Stimulated activated naive CD8-positive, alpha-beta T cell treated with anti-CD3 and anti-CD28 coated beads, Interleukin-15, Interleukin-2, amounts not matched to agents 100 U/mL and 50 U/mL, for 24 hours (primary cell): ENCODE results near the gene RSU1.

Source experiments
- ATAC-seq: fragments of 150-1000 bp; cut with Tn5 transposase; one replicate; pipeline ENCODE4 v1.10.0; 2021
- DNase-seq: peaks from one replicate; pipeline ENCODE4 v3.0.0; 2021

Gene RSU1

DNA sequence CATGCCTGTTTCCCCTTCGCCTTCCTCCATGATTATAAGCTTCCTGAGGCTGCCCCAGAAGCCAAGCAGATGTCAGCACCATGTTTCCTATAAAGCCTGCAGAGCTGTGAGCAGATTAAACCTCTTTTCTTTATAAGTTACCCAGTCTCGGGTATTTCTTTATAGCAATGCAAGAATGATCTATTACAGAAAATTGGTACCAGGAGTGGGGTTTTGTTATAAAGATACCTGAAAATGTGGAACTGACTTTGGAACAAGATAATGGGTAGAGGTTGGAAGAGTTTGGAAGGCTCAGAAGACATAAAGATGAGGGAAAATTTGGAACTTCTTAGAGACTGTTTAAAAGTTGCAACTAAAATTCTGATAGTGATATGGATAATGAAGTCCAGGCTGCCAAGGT, 4.8 kb upstream of the RSU1 start:
- DNase-seq, result no peak
- no peak for ATAC-seq

DNA sequence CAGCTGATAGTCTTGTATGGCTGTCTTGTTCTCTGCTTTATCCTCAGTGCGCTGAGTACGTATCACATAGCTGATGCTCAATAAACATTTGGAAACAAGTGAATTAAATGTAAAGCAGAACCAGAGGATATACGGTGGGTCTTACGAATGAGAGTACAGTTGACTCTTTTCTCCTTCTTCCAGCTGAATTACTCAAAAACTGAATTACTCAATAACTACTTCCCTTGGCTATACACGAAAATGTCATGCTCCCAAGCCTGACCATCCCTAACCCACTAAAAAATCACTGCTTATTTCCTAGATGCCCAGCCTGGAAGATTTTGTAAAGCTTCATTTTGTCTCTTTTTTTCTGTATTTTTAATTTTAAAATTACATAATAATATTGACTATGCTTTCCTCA, 3.2 kb upstream of the RSU1 start:
- ATAC-seq (no peak), DNase-seq (no peak)

GRCh38 chr10:16820018-16820417, 2.8 kb upstream of the RSU1 start:
- DNase-seq (no peak), ATAC-seq (no peak)

DNA sequence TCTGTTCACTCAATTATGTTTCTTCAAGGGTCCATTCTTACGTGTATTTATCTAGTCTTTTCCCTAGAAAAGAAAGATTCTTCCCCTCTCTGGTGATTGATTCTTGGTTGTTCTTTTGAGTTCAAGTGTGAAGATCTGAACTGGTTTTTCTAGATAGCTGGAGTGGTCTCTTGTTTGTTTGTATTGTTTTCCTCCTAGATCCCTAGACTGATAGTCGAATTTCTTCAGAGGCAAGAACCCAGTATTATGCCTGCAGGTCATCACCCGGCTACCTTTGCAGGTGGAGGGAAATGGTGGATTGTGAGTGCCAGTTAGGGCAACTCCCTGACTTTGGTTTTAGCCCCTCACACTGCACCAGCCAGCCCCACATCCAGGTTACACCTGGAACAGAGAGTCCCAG, 2.2 kb upstream of the RSU1 start:
- ATAC-seq (no peak), DNase-seq (no peak)

DNA sequence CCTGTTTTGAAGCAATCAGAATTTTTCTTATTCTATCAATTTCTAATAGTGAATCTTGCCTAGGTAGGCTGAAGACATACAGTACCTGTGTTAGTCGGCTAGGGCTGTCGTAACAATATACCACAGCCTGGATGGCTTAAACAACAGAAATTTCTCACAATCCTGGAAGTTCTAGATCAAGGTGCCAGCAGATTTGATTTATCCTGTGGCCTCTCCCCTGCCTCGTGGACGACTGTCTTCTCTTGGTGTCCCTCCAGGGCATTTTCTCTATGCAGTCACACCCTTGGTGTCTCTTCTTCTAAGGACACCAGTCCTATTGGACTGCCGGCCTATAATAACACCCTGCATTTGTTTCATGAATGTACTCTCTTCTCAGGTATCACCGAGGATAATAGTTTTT, 1.8 kb upstream of the RSU1 start:
- DNase-seq (no peak), ATAC-seq (no peak)

DNA sequence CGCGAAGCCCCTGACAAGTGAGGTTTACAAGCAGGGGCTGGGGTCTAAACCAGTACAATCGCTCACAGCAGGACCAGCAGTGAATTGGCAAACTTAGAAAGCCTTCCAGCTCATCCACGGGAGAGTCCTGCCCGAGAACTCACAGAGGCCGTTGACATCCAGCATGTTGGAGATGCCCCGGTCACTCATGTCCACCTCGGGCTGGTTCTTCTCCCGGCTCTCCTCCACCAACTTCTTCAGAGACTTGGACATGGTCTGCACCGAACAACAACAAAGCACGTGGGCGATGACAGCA, 447 bp downstream of the RSU1 start:
- ATAC-seq, result no peak
- DNase-seq, result no peak

- ATAC-seq, result no peak
- peak; percentile 17 for DNase-seq
These were observed 1.1 kb downstream of the RSU1 start for GRCh38 chr10:16816171-16816570.

GRCh38 chr10:16814012-16814411, 3.2 kb downstream of the RSU1 start:
- DNase-seq (no peak), ATAC-seq (no peak)

- ATAC-seq, result no peak
- DNase-seq, result no peak
These were observed 4.5 kb downstream of the RSU1 start for GRCh38 chr10:16812676-16813075.

- ATAC-seq (no peak), DNase-seq (no peak)
These were observed 5.5 kb downstream of the RSU1 start for GRCh38 chr10:16811765-16812164.

DNA sequence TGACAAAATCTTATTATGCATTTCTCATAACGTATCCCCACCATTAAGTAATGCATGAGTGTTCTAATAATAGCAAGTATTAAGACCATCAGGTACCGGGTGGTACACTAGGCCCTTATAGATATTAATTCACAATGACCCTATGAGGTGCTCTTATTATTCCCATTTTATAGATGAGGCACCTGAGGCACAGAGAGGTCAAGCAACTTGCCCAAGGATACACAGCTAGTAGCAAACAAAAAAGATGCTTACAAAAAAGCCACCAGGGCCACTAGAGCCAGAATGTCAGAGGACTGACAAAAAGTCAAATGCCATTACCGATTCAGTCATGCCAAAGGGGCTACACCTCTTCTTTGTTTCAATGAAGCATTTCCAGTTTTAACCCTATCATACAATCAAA, 5.9 kb downstream of the RSU1 start:
- DNase-seq, result no peak
- no peak for ATAC-seq

DNA sequence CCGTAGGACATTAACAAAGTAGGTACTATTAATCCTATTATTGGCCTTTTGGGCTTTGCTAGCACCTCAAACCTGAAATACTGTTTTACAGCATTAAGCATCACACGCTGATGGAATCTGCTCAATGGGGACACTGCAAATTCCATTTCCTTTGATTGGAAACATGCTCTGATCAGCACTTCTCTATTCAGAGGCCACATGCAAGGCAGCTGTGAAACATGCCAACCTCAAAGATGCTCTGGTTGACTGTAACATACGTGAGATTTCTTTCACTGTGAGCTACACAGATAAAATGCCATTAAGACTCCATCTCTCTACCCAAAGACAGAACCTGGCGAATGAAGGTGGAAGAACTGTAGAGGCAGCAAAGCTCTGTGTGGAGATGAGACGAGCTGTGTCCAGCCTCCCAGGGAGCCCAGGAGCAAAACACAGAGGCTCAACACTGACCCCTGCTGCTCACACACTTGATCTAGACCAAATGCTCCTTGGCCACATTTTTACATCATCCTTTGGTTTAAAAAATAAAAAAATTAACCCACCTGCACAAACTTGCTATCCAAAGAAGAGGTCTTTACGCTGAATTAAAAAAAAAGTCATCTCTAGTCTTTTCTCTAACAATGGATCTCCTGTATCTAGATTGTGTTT, 8.0 kb downstream of the RSU1 start:
- DNase-seq, result peak; percentile 70
- ATAC-seq, result peak; percentile 75

GRCh38 chr10:16804123-16804522, 13.1 kb downstream of the RSU1 start:
- no peak for DNase-seq
- ATAC-seq, result no peak

DNA sequence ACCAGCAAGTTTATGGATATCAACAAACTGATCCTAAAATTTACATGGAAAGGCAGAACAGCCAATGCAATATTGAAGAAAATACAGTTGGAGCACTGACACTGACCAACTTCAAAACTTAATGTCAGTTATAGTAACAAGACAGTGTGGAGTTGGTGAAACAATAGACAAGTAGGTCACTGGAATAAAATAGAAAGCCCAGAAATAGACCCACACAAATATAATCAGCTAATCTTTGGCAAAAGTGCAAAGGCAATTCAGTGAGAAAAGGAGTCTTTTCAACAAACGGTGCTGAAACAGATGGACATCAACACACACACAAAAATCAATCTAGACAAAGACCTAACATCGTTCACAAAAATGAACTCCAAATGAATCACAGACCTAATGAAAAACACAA, 13.8 kb downstream of the RSU1 start:
- DNase-seq (no peak), ATAC-seq (no peak)

DNA sequence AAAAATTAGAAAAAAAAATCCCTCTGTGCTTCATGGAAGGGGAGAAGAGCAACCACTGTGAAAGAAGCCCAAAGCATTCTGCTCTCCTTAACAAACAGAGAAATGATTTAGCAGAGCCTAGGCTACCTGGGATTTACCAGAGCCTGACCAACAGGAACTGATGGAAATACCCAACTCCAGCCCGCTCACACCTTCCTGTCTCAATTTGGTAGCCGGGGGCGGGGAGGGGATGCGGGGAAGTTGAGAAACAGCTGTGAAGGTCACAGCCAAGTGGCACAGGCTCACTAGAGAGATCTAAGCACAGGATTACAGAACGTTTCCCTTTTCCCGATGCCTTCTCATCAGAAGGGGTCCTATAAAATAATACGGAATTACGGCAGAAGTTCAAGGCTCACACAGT, 17.6 kb downstream of the RSU1 start:
- ATAC-seq (peak; percentile 72), DNase-seq (peak; percentile 65)

- no peak for ATAC-seq
- no peak for DNase-seq
These were observed 18.7 kb downstream of the RSU1 start for GRCh38 chr10:16798571-16798970.

- ATAC-seq (no peak), DNase-seq (no peak)
These were observed 21.7 kb downstream of the RSU1 start for GRCh38 chr10:16795410-16796073.

- ATAC-seq, result no peak
- DNase-seq, result no peak
These were observed 23.2 kb downstream of the RSU1 start for GRCh38 chr10:16794005-16794404.

DNA sequence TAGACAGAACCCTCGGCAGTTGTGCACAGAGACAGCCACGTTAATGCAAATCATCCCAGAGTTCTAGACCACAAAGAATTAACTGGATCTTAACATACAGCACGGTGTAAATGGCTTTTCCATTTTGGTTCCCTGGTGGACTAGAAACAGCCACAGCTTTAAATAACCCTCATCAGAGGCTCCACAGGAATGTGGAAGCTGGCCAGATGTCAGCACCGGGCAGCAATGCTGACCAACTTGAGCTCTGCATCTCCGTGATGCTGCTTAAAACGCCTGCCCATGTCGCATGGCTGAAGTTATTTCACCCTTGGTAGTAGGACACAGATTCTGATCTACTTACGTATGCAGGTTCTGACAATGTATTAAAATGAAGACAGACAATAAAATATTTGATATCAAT, 24.5 kb downstream of the RSU1 start:
- DNase-seq (no peak), ATAC-seq (no peak)

GRCh38 chr10:16789765-16790164, 27.5 kb downstream of the RSU1 start:
- ATAC-seq (no peak), DNase-seq (no peak)

GRCh38 chr10:16789261-16789660, 28.0 kb downstream of the RSU1 start:
- ATAC-seq, result no peak

DNA sequence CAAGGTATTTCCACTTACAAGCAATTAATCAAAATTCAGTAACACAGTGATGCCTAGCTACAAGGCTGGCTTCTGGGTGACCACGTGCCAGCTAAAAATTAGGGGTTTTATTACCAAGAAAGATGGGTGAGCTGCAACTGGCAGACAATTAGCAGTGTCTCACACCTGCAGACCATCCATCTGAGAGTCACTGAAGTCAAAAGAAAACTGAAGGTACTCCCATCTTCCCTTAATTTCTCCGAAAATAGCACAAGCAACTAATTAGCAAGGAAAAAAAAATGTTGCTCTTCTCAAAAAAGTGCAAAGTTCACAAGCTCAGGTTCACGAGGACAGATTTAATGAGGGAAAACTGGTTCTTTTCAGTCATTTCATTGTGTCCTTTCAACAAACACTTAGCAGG, 28.4 kb downstream of the RSU1 start:
- ATAC-seq, result no peak
- DNase-seq, result no peak

More at GRCh38 chr10:16789261-16789660, 28.0 kb downstream of the RSU1 start:
- DNase-seq, result no peak

GRCh38 chr10:16788125-16788524, 29.1 kb downstream of the RSU1 start:
- ATAC-seq, result peak; percentile 51
- DNase-seq, result peak; percentile 14

- ATAC-seq, result peak; percentile 96
- DNase-seq, result peak; percentile 53
These were observed 29.8 kb downstream of the RSU1 start for GRCh38 chr10:16787361-16787791.
